OCI-LY1 (cell line): Measurements from ENCODE around the gene PCDHGB5.

Source experiments
- H2AFZ ChIP-seq: fragments of 200-600 bp; sonication (generic), shearing (Covaris generic); 2 replicates; pipeline ENCODE4 v1.6.0; 2014; ENCODE audit warnings: antibody characterized with exemption, mild to moderate bottlenecking, low read length
- H3F3A ChIP-seq: fragments of 200-600 bp; sonication (generic), shearing (Covaris generic); 2 replicates; pipeline ENCODE4 v1.6.0; 2014; ENCODE audit warnings: mild to moderate bottlenecking, antibody characterized with exemption, low read length, moderate library complexity; ENCODE audit not compliant: insufficient read depth
- H3K27ac ChIP-seq: fragments of 200-600 bp; sonication (generic); 2 replicates; pipeline ENCODE4 v1.5.1; 2014; ENCODE audit warnings: low read length, mixed run types, mild to moderate bottlenecking, low read depth; ENCODE audit not compliant: poor library complexity, severe bottlenecking
- H3K27me3 ChIP-seq: fragments of 200-600 bp; sonication (generic); 2 replicates; pipeline ENCODE4 v1.6.0; 2014; ENCODE audit warnings: antibody characterized with exemption, mild to moderate bottlenecking, low read length, moderate library complexity; ENCODE audit not compliant: insufficient read depth
- H3K36me3 ChIP-seq: fragments of 200-600 bp; sonication (generic); 2 replicates; pipeline ENCODE4 v1.6.1; 2014; ENCODE audit warnings: mild to moderate bottlenecking, antibody characterized with exemption, low read length, moderate library complexity, mixed read lengths; ENCODE audit not compliant: insufficient read depth
- H3K4me1 ChIP-seq: fragments of 200-600 bp; sonication (generic); 2 replicates; pipeline ENCODE4 v1.5.1; 2014; ENCODE audit warnings: mild to moderate bottlenecking, low read length, moderate library complexity; ENCODE audit not compliant: insufficient read depth, severe bottlenecking
- H3K4me2 ChIP-seq: fragments of 200-600 bp; sonication (generic), shearing (Covaris generic); 2 replicates; pipeline ENCODE4 v1.6.1; 2014; ENCODE audit warnings: low read length
- H3K4me3 ChIP-seq: fragments of 200-600 bp; sonication (generic); 2 replicates; pipeline ENCODE4 v1.5.1; 2014; ENCODE audit warnings: low read length, low read depth, mild to moderate bottlenecking, mixed read lengths; ENCODE audit not compliant: poor library complexity, severe bottlenecking
- H3K79me2 ChIP-seq: fragments of 200-600 bp; shearing (Covaris generic); 2 replicates; pipeline ENCODE4 v1.6.1; 2016; ENCODE audit warnings: mixed run types, low read length, mixed read lengths; ENCODE audit not compliant: insufficient read depth
- H3K9ac ChIP-seq: fragments of 200-600 bp; sonication (generic), shearing (Covaris generic); 2 replicates; pipeline ENCODE4 v1.6.1; 2014; ENCODE audit warnings: mild to moderate bottlenecking, low read length, mixed read lengths
- H3K9me2 ChIP-seq: fragments of 200-600 bp; sonication (generic), shearing (Covaris generic); 2 replicates; pipeline ENCODE4 v1.6.1; 2014; ENCODE audit warnings: low read depth, mild to moderate bottlenecking, low read length, mixed read lengths
- H3K9me3 ChIP-seq: fragments of 200-600 bp; shearing (Covaris generic); 2 replicates; pipeline ENCODE4 v1.6.1; 2014; ENCODE audit warnings: low read length, mixed read lengths
- H4K20me1 ChIP-seq: fragments of 200-600 bp; sonication (generic), shearing (Covaris generic); 2 replicates; pipeline ENCODE4 v1.6.0; 2016; ENCODE audit warnings: mild to moderate bottlenecking, low read length; ENCODE audit not compliant: insufficient read depth
- CTCF ChIP-seq: fragments of 200-600 bp; sonication (generic), shearing (Covaris generic); IDR thresholded peaks from 2 replicates; pipeline ENCODE4 v1.5.1; 2017; ENCODE audit warnings: mild to moderate bottlenecking, antibody characterized with exemption, low read length, moderate library complexity, mixed read lengths
- EZH2 ChIP-seq: fragments of 200-600 bp; sonication (generic), shearing (Covaris generic); IDR thresholded peaks from 2 replicates; pipeline ENCODE4 v1.8.0; 2017; ENCODE audit warnings: borderline replicate concordance, mixed run types, mild to moderate bottlenecking, antibody characterized with exemption, low read length, moderate library complexity, mixed read lengths

PCDHGB5 gene

DNA sequence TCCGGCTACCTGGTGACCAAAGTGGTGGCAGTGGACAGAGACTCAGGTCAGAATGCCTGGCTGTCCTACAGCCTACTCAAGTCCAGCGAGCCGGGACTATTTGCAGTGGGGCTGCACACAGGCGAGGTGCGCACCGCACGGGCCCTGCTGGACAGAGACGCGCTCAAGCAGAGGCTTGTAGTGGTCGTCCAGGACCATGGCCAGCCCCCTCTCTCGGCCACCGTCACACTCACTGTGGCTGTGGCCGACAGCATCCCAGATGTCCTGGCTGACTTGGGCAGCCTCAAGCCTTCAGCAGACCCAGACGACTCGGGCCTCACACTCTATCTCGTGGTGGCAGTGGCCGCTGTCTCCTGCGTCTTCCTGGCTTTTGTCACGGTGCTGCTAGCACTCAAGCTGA is 40.8 kb upstream of the PCDHGB5 start:
- Histone ChIP-seq H3K27ac (no peak overlapping the region), H3K9me3 (peaks cover 42% of the 10 kb centered on the region), H3K4me3 (no peak overlapping the region), H3K36me3 (peaks cover 13% of the 10 kb centered on the region; the same call in 1 of the 2 replicates), H3K4me2 (no peak overlapping the region), H3K9ac (no peak overlapping the region), H3K79me2 (no peaks in the 10 kb centered on the region), H3F3A (no peaks in the 10 kb centered on the region), H2AFZ (no peak overlapping the region), H3K27me3 (no peaks in the 10 kb centered on the region), H3K9me2 (no peaks in the 10 kb centered on the region), H4K20me1 (no peaks in the 10 kb centered on the region), H3K4me1 (no peaks in the 10 kb centered on the region)
- no peak for TF ChIP-seq EZH2

GRCh38 chr5:141359790-141360426 is 37.8 kb upstream of the PCDHGB5 start, which contains the start of gene PCDHGB2:
Gene PCDHGB2 (plus strand): TSS chr5:141359994. CDS start chr5:141360136, 142 bp downstream.
- Histone ChIP-seq H3F3A (no peaks in the 10 kb centered on the region), H2AFZ (no peak within 1 kb of the TSS), H3K27ac (no peak within 1 kb of the TSS), H3K79me2 (no peaks in the 10 kb centered on the region), H4K20me1 (no peaks in the 10 kb centered on the region), H3K9ac (no peak within 1 kb of the TSS), H3K9me2 (no peaks in the 10 kb centered on the region), H3K4me2 (no peak within 1 kb of the TSS), H3K27me3 (no peaks in the 10 kb centered on the region), H3K4me1 (no peaks in the 10 kb centered on the region), H3K4me3 (no peak within 1 kb of the TSS), H3K36me3 (peaks cover 7% of the 10 kb centered on the region; the same call in 1 of the 2 replicates), H3K9me3 (peaks cover 48% of the 10 kb centered on the region)
- no peak for TF ChIP-seq EZH2
- TF ChIP-seq CTCF = no peak

DNA sequence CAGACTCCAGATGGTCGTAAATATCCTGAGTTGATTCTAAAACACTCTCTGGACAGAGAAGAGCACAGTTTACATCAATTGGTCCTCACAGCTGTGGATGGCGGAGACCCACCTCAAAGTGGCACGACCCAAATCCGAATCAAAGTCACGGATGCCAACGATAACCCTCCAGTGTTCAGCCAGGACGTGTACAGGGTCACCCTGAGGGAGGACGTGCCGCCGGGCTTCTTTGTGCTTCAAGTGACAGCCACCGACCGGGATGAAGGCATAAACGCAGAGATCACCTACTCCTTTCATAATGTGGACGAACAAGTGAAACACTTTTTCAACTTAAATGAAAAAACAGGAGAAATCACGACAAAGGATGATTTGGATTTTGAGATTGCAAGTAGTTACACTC is 37.1 kb upstream of the PCDHGB5 start:
- H3K27me3 ChIP-seq = no peaks in the 10 kb centered on the region
- H3F3A ChIP-seq = no peaks in the 10 kb centered on the region
- no peak overlapping the region for H3K27ac ChIP-seq
- peaks cover 4% of the 10 kb centered on the region; the same call in 1 of the 2 replicates for H3K36me3 ChIP-seq
- no peak overlapping the region for H3K4me3 ChIP-seq
- peaks cover 51% of the 10 kb centered on the region for H3K9me3 ChIP-seq
- TF ChIP-seq CTCF (no peak), EZH2 (no peak)
- H3K9ac ChIP-seq = no peak overlapping the region
- H2AFZ ChIP-seq = no peak overlapping the region
- H3K4me2 ChIP-seq = no peak overlapping the region
- no peaks in the 10 kb centered on the region for H3K4me1 ChIP-seq
- no peaks in the 10 kb centered on the region for H3K79me2 ChIP-seq
- H3K9me2 ChIP-seq = no peaks in the 10 kb centered on the region
- no peaks in the 10 kb centered on the region for H4K20me1 ChIP-seq

GRCh38 chr5:141362719-141363118 is 35.0 kb upstream of the PCDHGB5 start:
- no peaks in the 10 kb centered on the region for H4K20me1 ChIP-seq
- no peak overlapping the region for H3K27ac ChIP-seq
- H3K9me3 ChIP-seq = peaks cover 40% of the 10 kb centered on the region
- H3K9me2 ChIP-seq = no peaks in the 10 kb centered on the region
- no peaks in the 10 kb centered on the region for H3K36me3 ChIP-seq
- TF ChIP-seq CTCF (no peak), EZH2 (no peak)
- no peaks in the 10 kb centered on the region for H3K4me1 ChIP-seq
- H3K4me2 ChIP-seq = no peak overlapping the region
- H3K4me3 ChIP-seq = no peak overlapping the region
- no peak overlapping the region for H3K9ac ChIP-seq
- H3K79me2 ChIP-seq = no peaks in the 10 kb centered on the region
- H2AFZ ChIP-seq = no peak overlapping the region
- no peaks in the 10 kb centered on the region for H3F3A ChIP-seq
- no peaks in the 10 kb centered on the region for H3K27me3 ChIP-seq
